OCI-M1 (cell line): Measurements from ENCODE around the gene CYFIP1.
A peak's percentile ranks its signal among the peaks of the same experiment; 100 is the strongest.

Experiments used
- DNase-seq: peaks from one replicate; lab custom pipeline; 2025; lab: John Stamatoyannopoulos, UW

The CYFIP1 gene

DNA sequence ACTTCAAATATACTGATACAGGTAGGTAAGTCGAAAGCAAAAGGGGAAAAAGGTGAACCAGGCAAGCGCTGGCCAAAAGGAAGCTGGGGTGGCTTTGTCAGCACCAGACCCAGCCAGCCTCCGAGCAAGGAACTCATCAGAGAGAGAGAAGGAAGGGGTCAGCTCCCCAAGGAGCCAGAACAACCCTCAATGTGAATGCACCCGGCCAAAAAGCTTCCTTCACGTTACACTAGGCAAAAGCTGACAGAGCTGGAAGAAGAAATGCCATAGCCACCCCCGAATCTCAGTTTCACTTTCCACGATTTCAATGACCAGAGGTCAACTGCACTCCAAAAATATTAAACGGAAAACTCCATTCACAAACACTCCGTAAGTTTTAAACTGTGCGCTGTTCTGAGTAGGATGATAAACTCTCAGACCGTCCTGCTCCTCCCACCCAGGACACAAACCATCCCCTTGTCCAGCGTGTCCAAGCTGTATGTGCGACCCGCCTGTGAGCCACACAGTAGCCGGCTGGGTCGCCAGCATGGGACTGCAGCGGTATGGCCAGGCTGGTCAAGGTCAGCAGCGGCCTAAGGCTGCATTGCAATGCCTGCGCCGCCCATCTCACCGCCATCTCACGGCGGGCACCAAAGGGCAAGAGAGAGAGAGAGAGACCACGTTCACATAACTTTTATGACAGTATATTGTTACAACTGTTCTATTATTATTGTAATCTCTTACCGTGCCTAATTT, 29.7 kb downstream of the CYFIP1 start:
- no peak for DNase-seq

DNA sequence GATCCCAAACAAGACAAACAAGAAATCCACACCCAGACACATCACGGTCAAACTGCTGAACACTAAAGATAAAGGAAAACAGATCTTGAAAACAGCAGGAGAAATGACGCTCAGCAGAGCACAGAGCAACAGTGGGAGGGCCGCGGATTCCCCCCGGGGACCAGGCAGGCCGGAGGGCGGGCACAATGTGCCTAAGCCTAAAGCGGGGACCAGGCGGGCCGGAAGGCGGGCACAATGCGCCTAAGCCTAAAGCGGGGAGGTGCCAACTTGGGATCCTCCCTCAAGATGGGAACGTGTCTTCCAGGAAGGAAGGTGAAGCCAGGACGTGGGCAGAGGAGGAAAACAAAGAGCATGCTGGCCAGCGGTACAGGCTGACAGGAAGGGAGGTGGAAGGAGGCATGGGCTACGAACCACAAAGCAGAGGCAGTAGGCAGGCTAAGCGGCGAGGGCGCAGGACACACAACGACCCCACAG, 31.1 kb downstream of the CYFIP1 start:
- DNase-seq, result peak; percentile 58

DNA sequence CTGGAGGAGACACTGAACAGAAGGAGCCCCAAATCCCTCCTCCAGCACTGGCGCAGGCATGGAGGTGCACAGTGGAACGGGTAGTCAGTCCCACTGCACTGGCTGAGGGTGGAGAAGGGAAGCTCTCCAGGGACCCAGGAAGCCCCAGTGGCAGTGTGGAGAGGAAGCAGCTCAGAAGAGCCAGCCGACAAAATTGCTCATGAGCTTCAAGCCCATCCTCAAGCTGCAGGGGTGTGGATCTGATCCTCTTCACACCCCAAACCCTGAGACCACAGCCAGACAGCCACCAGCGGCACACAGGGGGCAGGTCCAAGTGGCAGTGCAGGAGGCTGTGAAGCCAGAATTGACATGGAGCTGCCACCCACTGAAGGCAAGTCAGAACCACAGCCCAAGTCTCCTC, 32.1 kb downstream of the CYFIP1 start:
- DNase-seq, result no peak

DNA sequence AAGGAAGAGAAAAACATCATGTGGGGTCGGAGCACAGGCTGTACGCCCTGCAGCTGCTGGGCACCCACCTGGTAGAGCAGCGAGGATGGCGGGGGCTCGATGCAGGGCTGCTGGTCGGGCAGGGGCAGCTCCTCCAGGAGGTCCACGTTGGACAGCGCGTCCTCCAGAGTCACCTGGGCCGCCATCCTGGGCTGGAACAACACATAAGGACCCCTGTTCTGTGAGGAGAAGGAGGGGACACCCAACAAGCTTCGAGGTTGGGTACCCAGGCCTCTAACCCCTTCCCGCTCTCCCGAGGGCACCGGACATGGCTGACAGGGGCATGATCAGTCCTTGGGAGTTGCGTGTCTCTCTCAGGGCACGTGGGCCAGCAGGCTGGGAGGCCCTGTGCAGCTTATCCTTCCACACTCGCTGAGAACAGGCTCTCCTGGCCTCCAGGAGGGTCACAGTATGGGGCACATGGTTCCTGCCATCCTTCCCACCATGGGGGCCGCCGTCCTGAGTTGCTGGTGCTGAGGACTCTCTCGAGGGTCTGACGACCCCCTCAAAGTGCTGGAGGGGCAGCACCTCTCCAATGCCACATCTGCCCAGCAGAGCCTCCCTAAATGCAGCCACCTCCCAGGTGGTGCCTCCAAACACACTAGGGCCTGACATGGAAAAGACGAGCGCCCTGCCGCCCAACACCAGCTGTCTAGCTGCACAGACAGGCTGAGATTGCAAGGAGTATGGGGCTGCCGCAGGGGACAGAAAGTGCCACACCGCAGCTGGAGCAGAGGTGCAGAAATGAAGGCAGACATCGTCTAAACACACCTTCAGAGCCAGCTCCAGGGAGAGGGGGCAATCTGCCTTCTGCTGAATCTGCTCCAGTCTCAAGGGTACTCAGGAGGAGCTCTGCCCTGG, 32.8 kb downstream of the CYFIP1 start:
- DNase-seq, result no peak

DNA sequence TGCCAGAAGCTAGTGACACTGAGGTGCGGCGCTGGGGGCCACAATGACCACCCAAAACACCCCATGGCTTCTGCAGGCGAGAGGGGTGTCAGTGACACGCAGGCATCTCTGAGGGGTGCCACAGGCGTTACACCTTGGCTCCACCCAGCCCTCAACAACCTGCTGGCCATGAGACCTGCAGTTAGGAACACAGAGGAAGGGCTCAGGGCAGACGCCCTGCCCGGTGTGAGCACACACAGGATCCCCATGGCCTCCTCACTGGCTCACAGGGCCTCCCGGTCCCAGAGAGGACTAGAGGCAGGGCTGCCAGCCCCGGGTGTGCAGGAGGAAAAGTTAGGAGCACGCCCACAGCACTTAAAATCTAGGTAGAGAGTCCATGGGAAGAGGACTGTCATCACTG, 35.1 kb downstream of the CYFIP1 start:
- DNase-seq, result no peak

DNA sequence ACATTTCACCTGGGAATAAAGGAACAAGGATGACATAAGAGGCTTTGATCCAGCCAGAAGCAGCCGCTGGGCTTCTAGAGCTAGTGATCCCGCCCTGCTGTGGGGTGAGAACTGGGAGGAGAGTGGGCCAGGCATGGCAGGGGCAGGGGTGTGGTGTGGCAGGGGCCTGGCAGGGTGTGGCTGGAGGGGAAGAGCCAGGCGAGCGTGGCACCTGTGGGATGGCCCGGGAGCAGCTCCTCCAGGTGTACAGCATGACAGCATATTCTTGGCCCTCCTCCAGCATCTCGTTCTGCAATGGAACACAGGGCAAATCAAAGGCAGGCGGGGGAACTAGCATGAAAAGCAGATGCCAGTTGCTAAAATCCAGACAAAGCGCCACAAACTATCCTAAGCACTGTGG, 35.5 kb downstream of the CYFIP1 start:
- DNase-seq, result no peak

DNA sequence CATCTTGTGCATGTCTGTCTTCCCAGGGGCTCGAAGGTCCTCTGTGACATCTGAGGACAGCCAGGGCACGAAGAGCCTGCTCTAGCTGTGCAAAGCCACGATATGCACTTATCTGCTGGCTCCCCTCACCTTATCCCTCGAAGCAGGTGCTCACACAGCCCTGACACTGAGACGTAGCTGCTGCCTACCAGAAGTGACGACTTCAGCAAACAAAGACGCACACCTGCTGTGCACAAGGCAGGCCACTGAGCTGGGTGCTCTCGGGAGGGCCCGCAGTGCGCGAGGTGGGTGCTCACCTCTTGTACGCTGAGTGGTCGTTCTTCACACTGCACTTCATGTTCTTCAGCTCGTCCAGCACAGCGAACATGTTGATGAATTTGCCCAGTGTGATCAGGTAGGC, 37.3 kb downstream of the CYFIP1 start:
- DNase-seq, result no peak

DNA sequence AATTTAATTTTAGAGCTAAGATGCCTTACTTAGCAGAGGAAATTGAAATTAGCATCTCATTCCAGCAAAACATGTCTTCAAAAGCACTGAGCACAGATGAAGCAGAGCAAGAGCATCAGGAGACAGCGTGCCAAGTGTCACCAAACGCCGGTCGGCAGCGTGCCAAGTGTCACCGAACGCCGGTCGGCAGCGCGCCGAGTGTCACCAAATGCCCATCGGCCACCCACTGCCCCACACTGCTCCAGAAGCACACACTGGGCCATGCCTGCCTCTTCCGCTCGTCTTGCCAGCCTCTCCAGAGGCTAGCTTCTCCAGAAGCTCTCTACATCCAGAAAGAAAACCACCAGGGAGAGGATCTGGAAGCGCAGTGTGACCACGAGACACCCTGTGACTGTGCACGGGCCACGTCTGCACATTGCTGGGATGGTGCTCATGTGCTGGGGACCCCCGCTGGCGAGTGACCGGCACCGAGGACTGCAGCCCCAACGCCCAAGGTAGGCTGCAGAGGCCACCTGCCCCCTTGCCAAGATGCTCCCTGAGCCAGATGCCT, 37.8 kb downstream of the CYFIP1 start:
- no peak for DNase-seq

DNA sequence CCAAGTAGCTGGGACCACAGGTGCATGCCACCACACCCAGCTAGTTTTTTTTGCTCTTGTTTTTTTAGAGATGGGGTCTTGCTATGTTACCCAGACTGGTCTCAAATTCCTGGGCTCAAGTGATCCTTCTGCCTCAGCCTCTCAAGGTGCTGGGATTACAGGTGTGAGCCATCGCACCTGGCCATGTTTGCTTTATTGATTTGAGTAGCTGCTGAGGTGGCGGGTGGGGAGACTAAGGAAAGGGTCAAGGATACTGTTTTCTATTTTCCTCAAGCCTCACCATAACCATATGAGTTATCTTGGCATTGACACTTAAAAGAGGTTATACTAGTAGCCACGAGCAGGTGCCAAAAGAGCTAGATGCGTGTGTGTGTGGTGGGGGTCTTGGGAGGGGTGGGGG, 39.0 kb downstream of the CYFIP1 start:
- DNase-seq, result no peak

DNA sequence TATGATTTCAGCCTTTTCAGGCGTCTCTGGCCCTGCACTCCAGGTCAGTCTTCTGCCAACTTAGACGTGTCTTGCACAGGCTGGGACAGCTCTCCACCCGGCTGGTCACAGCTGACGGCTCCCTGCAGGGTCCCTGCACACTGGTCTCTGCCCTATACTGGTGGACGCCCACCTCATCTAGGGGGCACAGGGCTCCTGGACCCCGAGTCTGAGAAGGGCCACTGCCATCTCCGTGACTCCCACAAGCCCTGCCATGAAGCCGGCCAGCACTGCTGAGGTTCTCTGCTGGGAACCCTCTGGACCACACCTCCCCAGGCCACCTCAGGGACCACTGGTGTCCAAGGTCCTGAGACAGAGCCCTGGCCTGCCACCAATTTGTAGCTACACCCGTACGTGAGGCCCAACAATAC, 40.5 kb downstream of the CYFIP1 start:
- DNase-seq, result no peak

DNA sequence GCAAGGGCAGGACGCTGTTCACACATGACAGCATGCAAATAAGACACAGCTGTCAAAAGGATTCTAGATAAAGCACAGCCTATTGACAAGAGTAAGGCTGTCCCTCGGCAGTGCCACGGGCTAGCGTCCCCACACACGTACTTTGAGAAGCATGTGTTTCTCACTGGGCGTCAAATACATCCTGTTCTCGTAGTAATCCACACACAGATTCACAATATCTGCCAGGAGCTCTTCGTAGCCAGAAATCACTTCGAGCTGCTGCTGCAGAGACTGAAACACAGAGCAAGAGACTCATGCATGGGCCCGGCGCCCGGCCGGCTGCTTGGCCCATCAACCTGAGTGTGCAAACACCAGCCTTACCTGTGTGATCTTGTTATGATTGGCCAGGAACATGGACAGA, 41.1 kb downstream of the CYFIP1 start:
- no peak for DNase-seq

DNA sequence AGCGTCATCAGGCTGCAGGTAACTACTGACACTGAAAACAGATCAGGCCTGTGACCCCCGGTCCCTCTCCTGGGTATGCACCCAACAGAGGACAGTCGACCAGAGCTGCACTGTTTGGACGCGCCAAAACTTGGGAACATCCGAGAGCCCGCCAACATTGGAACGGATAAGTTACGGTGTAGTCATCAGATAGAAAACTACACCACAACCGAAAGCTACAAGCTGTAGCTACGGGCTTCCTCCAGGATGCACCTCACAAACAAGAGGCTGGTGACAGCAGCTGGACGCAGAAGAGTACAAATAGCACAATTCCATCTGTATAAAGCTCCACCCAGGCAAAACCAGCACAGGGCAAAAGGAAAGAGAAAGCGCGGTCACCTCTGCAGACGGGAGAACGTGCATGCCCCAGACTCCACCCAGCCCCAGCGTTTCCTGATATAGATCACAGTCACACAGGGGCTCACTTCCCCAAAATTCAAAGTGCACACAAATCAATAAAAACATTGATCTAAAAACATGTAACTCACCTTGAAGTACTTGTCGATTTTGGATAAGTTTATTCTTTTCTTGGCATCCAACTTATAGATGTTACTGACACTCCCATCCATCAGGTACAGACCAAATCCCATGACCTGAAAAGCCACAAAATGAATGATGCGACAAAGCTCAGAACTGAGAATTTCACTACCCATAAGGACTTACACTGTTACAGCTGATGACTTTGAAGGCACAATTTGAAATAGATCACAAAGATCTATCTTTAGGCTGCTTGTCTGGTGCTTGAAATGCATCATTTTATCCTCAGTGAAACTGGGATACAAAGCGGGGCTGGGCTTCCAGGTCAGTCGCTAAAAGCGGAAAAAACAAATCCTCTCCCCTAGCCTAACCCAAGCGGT, 43.3 kb downstream of the CYFIP1 start:
- DNase-seq, result peak; percentile 39

DNA sequence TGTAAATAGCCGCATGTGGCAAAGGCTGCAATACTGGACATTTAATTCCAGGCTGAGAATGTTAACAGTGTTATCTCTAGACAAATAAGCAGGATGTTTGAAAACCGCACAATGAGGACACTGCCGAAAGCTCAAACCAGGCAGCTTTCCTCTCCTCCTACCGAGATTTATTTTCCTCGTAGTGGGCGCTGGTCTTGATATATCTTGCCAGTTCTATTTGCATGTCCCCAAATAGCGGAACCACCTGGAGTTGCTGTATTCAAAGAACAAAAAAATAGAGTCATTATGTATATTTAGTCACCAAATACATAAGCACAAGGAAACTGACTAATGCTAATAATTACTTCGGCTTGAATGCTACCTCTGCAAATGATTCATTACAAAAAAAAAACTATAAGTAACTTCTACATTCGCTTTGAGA, 46.5 kb downstream of the CYFIP1 start:
- DNase-seq, result no peak

DNA sequence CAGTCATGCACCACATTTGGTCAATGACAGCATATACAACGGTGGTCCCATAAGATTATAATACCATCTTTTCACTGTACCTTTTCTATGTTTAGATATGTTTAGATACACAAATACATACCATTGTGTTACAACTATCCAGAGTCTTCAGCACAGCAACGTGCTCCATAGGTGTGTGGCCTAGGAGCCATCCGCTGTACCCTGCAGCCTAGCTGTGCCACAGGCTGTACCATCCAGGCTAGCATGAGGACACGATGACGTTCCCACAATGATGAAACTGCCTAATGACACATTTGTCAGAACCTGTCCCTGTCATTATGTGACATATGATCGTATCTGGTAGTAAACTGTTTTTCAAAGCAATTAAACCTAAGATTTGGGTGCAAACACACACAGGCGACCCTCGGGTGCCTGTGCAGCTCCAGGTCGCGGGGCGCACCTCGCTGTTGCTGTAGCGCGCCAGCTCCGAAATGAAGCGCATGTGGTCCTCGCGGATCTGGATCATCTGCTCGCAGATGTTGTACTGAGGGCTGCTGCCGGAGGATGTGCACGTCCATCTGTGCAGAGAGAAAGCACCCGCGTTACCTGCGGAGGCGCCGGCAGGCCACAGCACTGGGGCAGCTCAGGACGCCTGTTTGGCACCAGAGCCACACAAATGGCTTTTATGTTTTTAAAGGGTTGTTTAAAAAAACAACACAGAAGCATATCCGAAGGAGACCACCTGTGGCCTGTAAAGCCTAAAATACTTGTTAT, 48.2 kb downstream of the CYFIP1 start:
- no peak for DNase-seq

DNA sequence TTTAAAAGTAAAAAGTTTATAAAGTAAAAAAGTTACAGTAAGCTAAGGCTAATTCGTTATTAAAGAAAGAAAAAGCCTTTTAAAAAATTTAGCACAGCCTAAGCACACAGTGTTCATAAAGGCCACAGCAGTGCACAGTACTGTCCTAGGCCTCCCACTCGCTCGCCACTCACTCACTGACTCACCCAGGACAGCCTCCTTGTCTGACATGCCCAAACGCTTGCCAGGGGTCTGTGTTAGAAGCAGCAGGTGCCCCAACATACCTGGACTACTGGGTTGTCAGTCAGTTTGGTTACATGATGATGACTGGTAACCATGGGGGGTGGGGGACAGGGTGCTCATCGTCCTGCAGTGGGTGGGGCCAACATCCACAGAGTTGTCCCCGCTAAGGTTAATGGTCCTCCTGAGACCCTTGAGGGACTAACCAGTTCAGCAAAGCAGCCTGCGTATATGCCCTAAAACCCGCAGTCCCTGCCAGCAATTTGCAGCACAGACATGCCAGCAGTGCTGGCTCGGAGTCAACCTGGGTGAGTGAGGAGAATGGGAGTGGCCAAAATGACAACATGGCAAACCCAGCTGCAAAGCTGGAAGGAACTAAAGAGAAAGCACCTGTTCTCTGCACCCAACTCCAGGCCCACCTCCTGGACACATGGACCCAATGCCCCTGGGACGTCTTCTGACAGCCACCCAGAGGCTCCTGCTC, 49.2 kb downstream of the CYFIP1 start:
- DNase-seq, result no peak

DNA sequence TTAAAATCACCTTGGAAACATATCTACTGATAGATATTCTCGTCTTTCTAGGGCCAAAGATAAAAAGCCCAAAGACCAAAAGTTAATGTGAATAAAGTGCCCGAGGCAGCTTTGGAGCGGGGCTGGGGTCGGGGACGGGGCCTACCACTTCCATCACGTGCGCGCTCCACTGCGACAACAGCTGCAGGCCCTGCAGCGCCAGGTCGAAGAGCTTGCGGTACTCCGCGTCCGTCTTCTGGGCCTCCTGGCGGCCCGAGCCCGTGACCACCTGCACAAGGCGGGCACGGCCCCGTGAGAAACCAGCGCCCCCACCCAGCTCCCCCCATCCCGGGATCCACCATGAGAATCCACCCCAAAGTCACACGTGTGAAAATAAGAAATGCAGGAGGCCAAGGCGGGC, 52.4 kb downstream of the CYFIP1 start:
- DNase-seq, result no peak

DNA sequence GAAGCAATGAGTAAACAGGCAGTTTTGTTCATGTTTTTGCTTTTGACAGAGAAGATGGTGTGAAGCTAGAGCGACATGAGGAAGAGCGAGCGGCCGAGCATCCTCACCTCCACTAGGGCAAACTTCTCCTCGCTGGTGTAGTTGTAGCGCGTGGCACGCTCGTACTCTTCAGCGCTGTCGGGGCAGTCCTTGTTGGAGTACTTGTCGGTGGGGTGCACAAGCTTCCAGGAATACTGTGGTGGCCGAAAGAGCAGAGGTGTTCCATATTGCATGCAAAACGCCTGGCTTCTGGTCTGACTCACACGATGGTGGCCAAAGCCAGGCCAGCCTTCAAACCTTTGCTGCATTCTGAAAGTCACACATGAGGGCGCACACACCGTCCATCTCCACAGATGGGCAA, 54.3 kb downstream of the CYFIP1 start:
- DNase-seq, result no peak

DNA sequence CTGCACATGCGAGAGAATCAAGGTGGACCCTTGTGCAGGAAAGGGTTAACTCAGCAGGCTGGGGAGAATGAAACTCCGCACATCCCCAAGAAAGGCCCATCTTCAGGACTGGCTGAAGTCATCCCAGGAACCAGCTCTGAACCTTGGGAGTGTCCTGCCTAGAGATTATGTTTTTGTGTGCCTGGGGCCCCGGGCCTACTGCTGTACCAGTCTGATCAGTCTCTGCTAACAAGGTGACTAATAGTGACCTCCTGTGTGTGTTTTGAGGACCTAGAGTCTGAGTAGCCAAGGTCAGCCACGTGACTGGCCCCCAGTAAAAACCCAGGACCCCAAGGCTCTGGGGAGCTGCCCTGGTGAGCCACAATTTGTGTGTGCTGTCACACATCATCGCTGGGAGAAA, 58.2 kb downstream of the CYFIP1 start:
- no peak for DNase-seq

DNA sequence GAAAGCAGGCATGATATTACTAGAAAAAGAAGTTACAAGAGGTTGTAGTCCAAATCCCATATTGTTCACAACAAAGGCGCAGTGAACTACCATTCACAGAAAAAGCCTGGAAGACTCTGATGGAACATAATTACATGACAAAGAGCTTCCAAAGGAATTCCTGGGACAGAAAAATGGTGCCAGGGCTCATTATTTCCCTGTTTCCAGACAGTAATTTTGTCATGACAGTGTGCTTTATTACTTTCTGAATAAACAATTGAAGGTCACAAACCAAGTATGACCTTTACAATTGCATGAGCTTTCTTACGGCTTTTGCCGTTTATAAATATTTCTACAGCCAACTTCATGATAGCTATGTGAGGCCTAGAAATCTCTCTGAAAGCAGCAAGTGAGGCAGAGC, 61.0 kb downstream of the CYFIP1 start:
- DNase-seq, result no peak

DNA sequence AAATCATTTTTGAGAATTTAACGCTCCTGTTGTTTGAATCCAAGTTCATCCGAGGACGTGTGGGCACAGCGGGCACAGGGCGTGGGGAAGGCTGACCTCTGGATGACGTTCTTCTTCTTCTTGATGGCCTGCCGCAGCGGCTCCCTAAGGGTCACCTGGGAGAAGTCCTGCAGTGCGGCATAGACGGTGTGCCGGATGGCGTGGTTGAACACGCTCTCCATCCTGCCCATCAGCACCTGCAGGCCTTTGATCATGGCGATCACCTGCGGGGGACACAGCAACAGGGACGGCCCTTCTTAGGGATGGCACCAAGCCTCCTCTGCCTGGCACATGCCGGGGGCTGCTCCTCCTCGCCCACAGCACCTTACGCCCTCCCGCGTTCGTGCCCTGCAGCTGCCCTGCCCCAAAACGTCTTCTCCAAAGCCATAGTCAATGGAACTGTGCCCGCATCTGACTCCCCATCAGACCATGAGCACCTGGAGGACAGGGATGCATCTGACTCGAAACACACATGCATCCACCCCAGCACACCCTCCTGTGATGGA, 61.5 kb downstream of the CYFIP1 start:
- DNase-seq, result no peak
